GM12801 (cell line): ENCODE measurements around the gene TTC39B.

Experiments
- TF ChIP-seq, protein P1 (sequence below): IDR thresholded peaks from one replicate; pipeline ENCODE4 v1.5.1; 2011; ENCODE audit warnings: control low read depth; ENCODE audit not compliant: insufficient read length; ENCODE audit errors: extremely low read depth

The TTC39B gene

GRCh38 chr9:15344191-15344590 is 37.2 kb upstream of the TTC39B start:
- TF ChIP-seq, protein P1, sequence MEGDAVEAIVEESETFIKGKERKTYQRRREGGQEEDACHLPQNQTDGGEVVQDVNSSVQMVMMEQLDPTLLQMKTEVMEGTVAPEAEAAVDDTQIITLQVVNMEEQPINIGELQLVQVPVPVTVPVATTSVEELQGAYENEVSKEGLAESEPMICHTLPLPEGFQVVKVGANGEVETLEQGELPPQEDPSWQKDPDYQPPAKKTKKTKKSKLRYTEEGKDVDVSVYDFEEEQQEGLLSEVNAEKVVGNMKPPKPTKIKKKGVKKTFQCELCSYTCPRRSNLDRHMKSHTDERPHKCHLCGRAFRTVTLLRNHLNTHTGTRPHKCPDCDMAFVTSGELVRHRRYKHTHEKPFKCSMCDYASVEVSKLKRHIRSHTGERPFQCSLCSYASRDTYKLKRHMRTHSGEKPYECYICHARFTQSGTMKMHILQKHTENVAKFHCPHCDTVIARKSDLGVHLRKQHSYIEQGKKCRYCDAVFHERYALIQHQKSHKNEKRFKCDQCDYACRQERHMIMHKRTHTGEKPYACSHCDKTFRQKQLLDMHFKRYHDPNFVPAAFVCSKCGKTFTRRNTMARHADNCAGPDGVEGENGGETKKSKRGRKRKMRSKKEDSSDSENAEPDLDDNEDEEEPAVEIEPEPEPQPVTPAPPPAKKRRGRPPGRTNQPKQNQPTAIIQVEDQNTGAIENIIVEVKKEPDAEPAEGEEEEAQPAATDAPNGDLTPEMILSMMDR = no peak

- TF ChIP-seq, protein P1 = no peak
Measured at GRCh38 chr9:15333376-15333881, 26.4 kb upstream of the TTC39B start.

- TF ChIP-seq, protein P1 = no peak
Measured at GRCh38 chr9:15332939-15333338, 25.9 kb upstream of the TTC39B start.

GRCh38 chr9:15329539-15330109 is 22.6 kb upstream of the TTC39B start:
- TF ChIP-seq, protein P1 = no peak

- TF ChIP-seq, protein P1 = no peak
Measured at GRCh38 chr9:15328946-15329345, 21.9 kb upstream of the TTC39B start.

DNA sequence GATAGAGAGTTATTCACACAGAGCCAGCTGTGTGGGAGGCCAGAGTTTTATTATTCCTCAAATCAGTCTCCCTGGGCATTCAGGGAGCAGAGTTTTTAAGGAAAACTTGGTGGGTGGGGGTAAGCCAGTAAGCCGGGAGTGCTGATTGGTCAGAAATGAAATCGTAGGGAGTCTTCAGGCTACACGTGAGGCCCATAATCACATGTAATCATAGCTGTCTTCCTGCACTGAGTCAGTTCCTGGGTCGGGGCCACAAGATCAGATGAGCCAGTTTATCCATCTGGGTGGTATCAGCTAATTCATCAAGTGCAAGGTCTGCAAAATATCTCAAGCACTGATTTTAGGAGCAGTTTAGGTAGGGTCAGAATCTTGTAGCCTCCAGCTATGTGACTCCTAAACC is 10.8 kb upstream of the TTC39B start:
- TF ChIP-seq, protein P1 = no peak

GRCh38 chr9:15311607-15312006 is 4.6 kb upstream of the TTC39B start:
- TF ChIP-seq, protein P1 = no peak
